ENCODE measurements around the gene AQP2.

GRCh38 chr12:49910331-49911212 is 40.0 kb upstream of the AQP2 start:
- TF ChIP-seq CTCF (IDR thresholded peaks at IDR 0.05) (no peak), ZFX (IDR thresholded peaks at IDR 0.05; ENCODE audit: borderline replicate concordance) (no peak)
